ENCODE measurements around the gene CACNA2D2.

The CACNA2D2 gene

GRCh38 chr3:50365842-50366220, 137.6 kb downstream of the CACNA2D2 start:
- no peak for DNase-seq

GRCh38 chr3:50365080-50365841, 138.2 kb downstream of the CACNA2D2 start:
- peak; percentile 70 to 91 (median 82) for DNase-seq

GRCh38 chr3:50364573-50365079, 138.8 kb downstream of the CACNA2D2 start:
- no peak for DNase-seq

- no peak for DNase-seq
Measured at GRCh38 chr3:50359760-50360110, 143.7 kb downstream of the CACNA2D2 start.

GRCh38 chr3:50358911-50359759, 144.3 kb downstream of the CACNA2D2 start, which contains the start of gene TMEM115:
Gene TMEM115, minus strand, starts transcription at chr3:50359521. Its CDS starts 458 bp downstream, at chr3:50359063.
- peak; percentile 95 to 98 (median 98) for DNase-seq

GRCh38 chr3:50358355-50358910, 145.0 kb downstream of the CACNA2D2 start:
- no peak for DNase-seq

- peak in 2 of 4 experiments; percentile 31 to 52 for DNase-seq
Measured at GRCh38 chr3:50357481-50357880, 146.0 kb downstream of the CACNA2D2 start.

- DNase-seq = peak; percentile 32 to 66 (median 64)
Measured at GRCh38 chr3:50356553-50356952, 146.9 kb downstream of the CACNA2D2 start.

- DNase-seq = no peak
Measured at GRCh38 chr3:50355829-50356552, 147.4 kb downstream of the CACNA2D2 start.

GRCh38 chr3:50354850-50355249, 148.6 kb downstream of the CACNA2D2 start:
- no peak for DNase-seq

- no peak for DNase-seq
Measured at GRCh38 chr3:50354186-50354764, 149.2 kb downstream of the CACNA2D2 start.

- no peak for DNase-seq
Measured at GRCh38 chr3:50353245-50354004, 150.0 kb downstream of the CACNA2D2 start.

- DNase-seq = peak; percentile 43 to 72 (median 50)
Measured at GRCh38 chr3:50352781-50353180, 150.7 kb downstream of the CACNA2D2 start.

- no peak for DNase-seq
Measured at GRCh38 chr3:50351323-50351697, 152.1 kb downstream of the CACNA2D2 start.

GRCh38 chr3:50350527-50351322, 152.7 kb downstream of the CACNA2D2 start, which contains the start of the genes CYB561D2 and NPRL2:
Gene CYB561D2, plus strand, starts transcription at chr3:50350862. Its CDS starts 572 bp downstream, at chr3:50351434.
Gene NPRL2, minus strand, starts transcription at chr3:50350775. Its CDS starts 123 bp downstream, at chr3:50350652.
- peak; percentile 97 to 98 (median 98) for DNase-seq

GRCh38 chr3:50350213-50350526, 153.3 kb downstream of the CACNA2D2 start:
- DNase-seq = no peak

GRCh38 chr3:50347187-50347813, 156.1 kb downstream of the CACNA2D2 start:
- peak; percentile 79 to 86 (median 82) for DNase-seq

GRCh38 chr3:50345586-50346234, 157.7 kb downstream of the CACNA2D2 start, which contains the start of gene ZMYND10:
Gene ZMYND10, minus strand, starts transcription at chr3:50345732. Its CDS starts 153 bp downstream, at chr3:50345579.
- peak; percentile 81 to 93 (median 87) for DNase-seq

- no peak for DNase-seq
Measured at GRCh38 chr3:50345008-50345407, 158.4 kb downstream of the CACNA2D2 start.

Data from suppressor macrophage (primary cell).